Smooth muscle cell of the coronary artery (primary cell): ENCODE results near the gene KLRB1. TPM values are rescaled to one million over a fixed set of nuclear protein-coding genes. Genes with fewer than 3 reads are reported as not detected.

Experiments
- total RNA-seq: library from RNA; depleted of rRNA; stranded (reverse); fragments of >200 nt; gene quantifications from 2 replicates; pipeline ENCODE4 v1.2.3, GENCODE V29; 2014; ENCODE audit warnings: low replicate concordance

Gene KLRB1
- not detected in 2 replicates for total RNA-seq

DNA sequence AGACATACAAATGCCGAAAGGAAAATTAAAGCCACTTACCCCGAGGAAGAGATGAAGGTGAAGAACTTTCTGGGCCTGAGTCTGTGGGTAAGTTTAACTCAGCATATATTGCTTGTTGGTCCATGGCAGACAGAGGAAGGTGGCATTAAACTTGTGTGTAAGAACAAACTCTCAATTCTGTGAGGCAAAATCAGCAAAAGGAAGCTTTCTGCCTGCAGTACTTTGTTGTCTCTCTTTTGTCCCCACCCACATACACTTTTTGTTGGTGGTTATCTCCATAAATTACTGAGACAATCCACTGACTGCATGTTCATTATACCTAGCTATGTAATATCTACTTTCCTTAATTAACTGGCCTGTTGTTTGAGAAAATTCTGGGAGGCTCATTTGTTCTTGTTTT lies at the start of gene KLRB1:
TSS of gene KLRB1 (minus strand) at position 201 of the 400 bp plus-strand sequence. CDS start at position 124, 77 bp downstream.

Other genes starting within 250 kb of the KLRB1 start
- gene CLEC2D, start 61.8 kb upstream of the KLRB1 start, total RNA-seq = 0.60 and 2.5 TPM in 2 replicates
- not detected in 2 replicates for gene CLECL1, start 125.2 kb upstream of the KLRB1 start, total RNA-seq
- under 0.01 TPM in 1 of 2 replicates, not detected in the other for gene CD69, start 153.0 kb upstream of the KLRB1 start, total RNA-seq
- gene KLRF1, start 219.6 kb upstream of the KLRB1 start, total RNA-seq = not detected in 2 replicates